HepG2 (cell line): ENCODE data around the gene DOK4. TPM values are rescaled to one million over a fixed set of nuclear protein-coding genes. Genes with fewer than 3 reads are reported as not detected.

ENCODE experiments used
- BORCS8-MEF2B ChIP-seq: sonication (generic); formaldehyde crosslinking; IDR thresholded peaks from 2 replicates; pipeline ENCODE4 v1.8.0; 2022; ENCODE audit warnings: mild to moderate bottlenecking, missing genetic modification reagents
- BRD4 ChIP-seq: sonication (generic); formaldehyde crosslinking; IDR thresholded peaks from 2 replicates; pipeline ENCODE4 v1.4.0; 2020; ENCODE audit warnings: missing genetic modification reagents
- GABPA ChIP-seq, 2 experiments: IDR thresholded peaks; 2 replicates each; pipeline ENCODE4 v1.6.1; 2011 to 2016; ENCODE audit warnings: low read depth in 2 of 2, low read length in 1 of 2, missing biosample characterization in 1 of 2, missing genetic modification characterization in 1 of 2
- KLF9 ChIP-seq: IDR thresholded peaks from 2 replicates; pipeline ENCODE4 v1.6.1; 2016; ENCODE audit warnings: low read depth
- MATR3 ChIP-seq: sonication (generic); formaldehyde crosslinking; IDR thresholded peaks from 2 replicates; pipeline ENCODE4 v1.4.0; 2020; ENCODE audit warnings: missing genetic modification reagents
- MEF2D ChIP-seq: sonication (generic); formaldehyde crosslinking; IDR thresholded peaks from 2 replicates; pipeline ENCODE4 v1.5.1; 2020; ENCODE audit warnings: mild to moderate bottlenecking, missing genetic modification reagents
- NR2C2 ChIP-seq: sonication (generic); formaldehyde crosslinking; IDR thresholded peaks from 2 replicates; pipeline ENCODE4 v1.4.0; 2020; ENCODE audit warnings: missing genetic modification reagents, mild to moderate bottlenecking, moderate library complexity, borderline replicate concordance
- PHF20 ChIP-seq: sonication (generic); formaldehyde crosslinking; IDR thresholded peaks from 2 replicates; pipeline ENCODE4 v1.5.0; 2020; ENCODE audit warnings: mild to moderate bottlenecking, missing genetic modification reagents
- RBAK ChIP-seq: sonication (generic); formaldehyde crosslinking; IDR thresholded peaks from 2 replicates; pipeline ENCODE4 v1.5.1; 2020; ENCODE audit warnings: mild to moderate bottlenecking, missing genetic modification reagents
- SAP130 ChIP-seq: IDR thresholded peaks from 2 replicates; pipeline ENCODE4 v1.6.1; 2016; ENCODE audit warnings: low read depth
- TBL1XR1 ChIP-seq: fragments of 150-350 bp; IDR thresholded peaks from 2 replicates; pipeline ENCODE4 v1.6.1; 2014; ENCODE audit warnings: borderline replicate concordance, low read length; ENCODE audit not compliant: partially characterized antibody
- ZFP36L1 ChIP-seq: sonication (generic); formaldehyde crosslinking; IDR thresholded peaks from 2 replicates; pipeline ENCODE4 v1.8.0; 2022; ENCODE audit warnings: mild to moderate bottlenecking, missing genetic modification reagents, moderate library complexity
- ZFP36L2 ChIP-seq: sonication (generic); formaldehyde crosslinking; IDR thresholded peaks from 2 replicates; pipeline ENCODE4 v1.4.0; 2020; ENCODE audit warnings: missing genetic modification reagents
- ZNF558 ChIP-seq: sonication (generic); formaldehyde crosslinking; IDR thresholded peaks from 2 replicates; pipeline ENCODE4 v1.9.0; 2022; ENCODE audit warnings: mild to moderate bottlenecking, missing genetic modification reagents, borderline replicate concordance
- ZNF781 ChIP-seq: sonication (generic); formaldehyde crosslinking; IDR thresholded peaks from 2 replicates; pipeline ENCODE4 v1.5.1; 2020; ENCODE audit warnings: borderline replicate concordance, mild to moderate bottlenecking, missing genetic modification reagents; ENCODE audit errors: not compliant biosample characterization
- ZNF788 ChIP-seq: sonication (generic); formaldehyde crosslinking; IDR thresholded peaks from 2 replicates; pipeline ENCODE4 v1.5.0; 2020; ENCODE audit warnings: mild to moderate bottlenecking, missing genetic modification reagents, borderline replicate concordance
- polyA plus RNA-seq, 8 experiments: library from polyadenylated mRNA; depleted of rRNA in 3 of 8; stranded (reverse) in 7 of 8; unstranded in 1 of 8; fragments of >200 nt; fragmentation: Illumina TruSeq in 4 of 8; extraction: Trizol in 4 of 8; gene quantifications; 2 replicates each; pipeline versions ENCODE4 v1.2.1 to v1.2.3, GENCODE V29; 2011 to 2016; ENCODE audit warnings: low read depth in 4 of 8, missing spikeins in 1 of 8, mixed read lengths in 1 of 8; ENCODE audit not compliant: insufficient read depth in 1 of 8
- total RNA-seq, 5 experiments: library from RNA; depleted of rRNA; stranded (reverse); fragments of >200 nt; fragmentation: Illumina TruSeq; extraction: Trizol; gene quantifications; 2 replicates each; pipeline ENCODE4 v1.2.3, GENCODE V29; 2016; ENCODE audit warnings: low read depth in 1 of 5
- TF ChIP-seq, protein P1 (sequence below): sonication (generic); formaldehyde crosslinking; IDR thresholded peaks from 2 replicates; pipeline ENCODE4 v1.5.1; 2020; ENCODE audit warnings: missing genetic modification reagents, mild to moderate bottlenecking, borderline replicate concordance
- TF ChIP-seq, protein P2 (sequence below), 2 experiments: sonication (generic) in 1 of 2; formaldehyde crosslinking in 1 of 2; IDR thresholded peaks; 2 replicates each; pipeline versions ENCODE4 v1.6.1 to v1.9.0; 2014 to 2022; ENCODE audit warnings: antibody characterized with exemption in 1 of 2, borderline replicate concordance in 1 of 2, inconsistent platforms in 1 of 2, low read depth in 1 of 2, missing genetic modification reagents in 1 of 2
- TF ChIP-seq, protein P3 (sequence below): sonication (generic); formaldehyde crosslinking; IDR thresholded peaks from 2 replicates; pipeline ENCODE4 v1.5.1; 2020; ENCODE audit warnings: mild to moderate bottlenecking, missing genetic modification reagents

The DOK4 gene
- total and polyA plus RNA-seq, 2 of the 13 experiments (the other 11 are each of a cell fraction or from before 2014, with no cell fraction given), result 52.7 to 70.0 TPM

DNA sequence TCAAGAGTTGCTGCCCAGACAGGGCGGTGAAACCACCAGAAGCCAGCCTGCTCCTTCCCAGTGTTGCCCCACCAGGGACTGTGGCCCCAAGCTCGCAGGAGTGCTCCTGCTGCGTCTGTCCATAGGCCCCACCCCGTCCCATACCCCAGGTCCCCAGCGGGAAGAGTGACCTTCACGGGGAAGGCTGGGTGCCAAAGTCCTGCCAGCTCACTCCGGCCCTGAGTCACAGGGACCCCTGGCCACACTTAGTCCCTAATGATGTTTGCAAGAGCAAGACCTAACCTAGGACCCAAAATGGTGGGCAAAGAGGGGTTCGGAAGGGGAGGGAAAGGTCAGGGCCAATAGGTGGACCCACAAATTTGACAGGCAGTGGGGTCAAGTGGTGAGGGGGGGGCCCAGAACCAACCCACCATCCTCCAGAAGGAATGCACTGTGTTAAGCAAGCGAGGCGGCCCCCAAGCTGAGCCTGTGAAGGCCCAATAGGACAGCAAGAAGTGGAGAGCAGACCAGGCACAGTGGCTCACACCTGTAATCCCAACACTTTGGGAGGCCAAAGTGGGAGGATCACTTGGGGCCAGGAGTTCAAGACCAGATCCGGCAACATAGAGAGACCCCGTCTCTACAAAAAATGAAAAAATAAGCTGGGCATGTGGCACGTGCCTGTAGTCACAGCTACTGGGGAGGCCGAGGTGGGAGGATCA is 3.3 kb downstream of the DOK4 start (continued):
- peak; percentile 38; the same call in 1 of the 2 replicates for TF ChIP-seq PHF20
- TF ChIP-seq NR2C2 (CRISPR knock-in tag), result peak; percentile 94
- 0 out of 2 replicates have a peak, but pooled peaks have one; percentile 47 for TF ChIP-seq ZFP36L1 (CRISPR knock-in tag)
- TF ChIP-seq, protein P1, sequence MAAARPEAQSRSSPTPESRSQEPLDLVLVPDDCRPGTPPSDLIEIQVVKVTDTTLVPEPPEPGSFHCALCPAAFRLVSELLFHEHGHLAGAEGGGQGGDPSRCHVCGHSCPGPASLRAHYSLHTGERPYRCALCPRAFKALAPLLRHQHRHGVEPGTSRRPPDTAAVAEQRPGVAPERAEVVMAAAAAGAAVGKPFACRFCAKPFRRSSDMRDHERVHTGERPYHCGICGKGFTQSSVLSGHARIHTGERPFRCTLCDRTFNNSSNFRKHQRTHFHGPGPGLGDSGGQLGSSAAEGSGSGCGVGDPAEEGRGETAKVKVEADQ (CRISPR knock-in tag), result no peak
- no peak for TF ChIP-seq MATR3 (CRISPR knock-in tag)
- no peak for TF ChIP-seq MEF2D (CRISPR knock-in tag)
- TF ChIP-seq ZNF558 (CRISPR knock-in tag), result no peak
- no peak for TF ChIP-seq BRD4 (CRISPR knock-in tag)
- TF ChIP-seq, protein P2, sequence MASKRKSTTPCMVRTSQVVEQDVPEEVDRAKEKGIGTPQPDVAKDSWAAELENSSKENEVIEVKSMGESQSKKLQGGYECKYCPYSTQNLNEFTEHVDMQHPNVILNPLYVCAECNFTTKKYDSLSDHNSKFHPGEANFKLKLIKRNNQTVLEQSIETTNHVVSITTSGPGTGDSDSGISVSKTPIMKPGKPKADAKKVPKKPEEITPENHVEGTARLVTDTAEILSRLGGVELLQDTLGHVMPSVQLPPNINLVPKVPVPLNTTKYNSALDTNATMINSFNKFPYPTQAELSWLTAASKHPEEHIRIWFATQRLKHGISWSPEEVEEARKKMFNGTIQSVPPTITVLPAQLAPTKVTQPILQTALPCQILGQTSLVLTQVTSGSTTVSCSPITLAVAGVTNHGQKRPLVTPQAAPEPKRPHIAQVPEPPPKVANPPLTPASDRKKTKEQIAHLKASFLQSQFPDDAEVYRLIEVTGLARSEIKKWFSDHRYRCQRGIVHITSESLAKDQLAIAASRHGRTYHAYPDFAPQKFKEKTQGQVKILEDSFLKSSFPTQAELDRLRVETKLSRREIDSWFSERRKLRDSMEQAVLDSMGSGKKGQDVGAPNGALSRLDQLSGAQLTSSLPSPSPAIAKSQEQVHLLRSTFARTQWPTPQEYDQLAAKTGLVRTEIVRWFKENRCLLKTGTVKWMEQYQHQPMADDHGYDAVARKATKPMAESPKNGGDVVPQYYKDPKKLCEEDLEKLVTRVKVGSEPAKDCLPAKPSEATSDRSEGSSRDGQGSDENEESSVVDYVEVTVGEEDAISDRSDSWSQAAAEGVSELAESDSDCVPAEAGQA (IDR thresholded peaks at IDR 0.05; ENCODE audit: low read depth), result 0 out of 2 replicates have a peak, but pooled peaks have one; percentile 33
- TF ChIP-seq, protein P2 (CRISPR knock-in tag; IDR thresholded peaks at IDR 0.05; ENCODE audit: borderline replicate concordance), result no peak
- no peak for TF ChIP-seq ZFP36L2 (CRISPR knock-in tag)
- no peak for TF ChIP-seq TBL1XR1
- peak; percentile 78 for TF ChIP-seq BORCS8-MEF2B
- peak; percentile 85 for TF ChIP-seq SAP130
- no peak for TF ChIP-seq KLF9
- no peak for TF ChIP-seq ZNF781 (CRISPR knock-in tag)
- TF ChIP-seq GABPA (IDR thresholded peaks at IDR 0.05; ENCODE audit: low read depth, low read length), result no peak
- no peak for TF ChIP-seq GABPA (CRISPR knock-in tag; IDR thresholded peaks at IDR 0.05; ENCODE audit: low read depth)
- peak; percentile 77; the same call in 1 of the 2 replicates for TF ChIP-seq ZNF788
- TF ChIP-seq, protein P3, sequence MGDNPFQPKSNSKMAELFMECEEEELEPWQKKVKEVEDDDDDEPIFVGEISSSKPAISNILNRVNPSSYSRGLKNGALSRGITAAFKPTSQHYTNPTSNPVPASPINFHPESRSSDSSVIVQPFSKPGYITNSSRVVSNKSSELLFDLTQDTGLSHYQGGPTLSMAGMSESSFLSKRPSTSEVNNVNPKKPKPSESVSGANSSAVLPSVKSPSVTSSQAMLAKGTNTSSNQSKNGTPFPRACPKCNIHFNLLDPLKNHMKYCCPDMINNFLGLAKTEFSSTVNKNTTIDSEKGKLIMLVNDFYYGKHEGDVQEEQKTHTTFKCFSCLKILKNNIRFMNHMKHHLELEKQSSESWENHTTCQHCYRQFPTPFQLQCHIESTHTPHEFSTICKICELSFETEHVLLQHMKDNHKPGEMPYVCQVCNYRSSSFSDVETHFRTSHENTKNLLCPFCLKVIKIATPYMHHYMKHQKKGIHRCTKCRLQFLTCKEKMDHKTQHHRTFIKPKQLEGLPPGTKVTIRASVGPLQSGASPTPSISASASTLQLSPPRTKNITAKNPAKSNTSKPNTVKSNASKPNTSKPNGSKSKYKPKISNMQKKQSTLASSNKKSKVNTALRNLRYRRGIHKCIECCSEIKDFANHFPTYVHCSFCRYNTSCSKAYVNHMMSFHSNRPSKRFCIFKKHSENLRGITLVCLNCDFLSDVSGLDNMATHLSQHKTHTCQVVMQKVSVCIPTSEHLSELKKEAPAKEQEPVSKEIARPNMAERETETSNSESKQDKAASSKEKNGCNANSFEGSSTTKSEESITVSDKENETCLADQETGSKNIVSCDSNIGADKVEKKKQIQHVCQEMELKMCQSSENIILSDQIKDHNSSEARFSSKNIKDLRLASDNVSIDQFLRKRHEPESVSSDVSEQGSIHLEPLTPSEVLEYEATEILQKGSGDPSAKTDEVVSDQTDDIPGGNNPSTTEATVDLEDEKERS (CRISPR knock-in tag), result peak; percentile 31; the same call in 1 of the 2 replicates
- no peak for TF ChIP-seq RBAK
